Naive thymus-derived CD4-positive, alpha-beta T cell (primary cell): ENCODE measurements around the gene SLIT3. TPM values are rescaled to one million over a fixed set of nuclear protein-coding genes. Genes with fewer than 3 reads are reported as not detected.
A peak's percentile ranks its signal among the peaks of the same experiment; 100 is the strongest.

Source experiments
- ATAC-seq: fragments of 150-1000 bp; cut with Tn5 transposase; 2 replicates; pipeline ENCODE4 v1.10.0; 2021; ENCODE audit warnings: mild to moderate bottlenecking, moderate library complexity
- CTCF ChIA-PET: fragments of 350-600 bp; sonication (Branson Sonifier 250); formaldehyde crosslinking; loops from one replicate; lab custom pipeline; 2021; ENCODE audit warnings: antibody characterized with exemption; lab: Charles Lee
- POLR2A ChIA-PET: fragments of 350-600 bp; sonication (Branson Sonifier 250); formaldehyde crosslinking; loops from one replicate; lab custom pipeline; 2021; ENCODE audit warnings: antibody characterized with exemption, inconsistent platforms; lab: Charles Lee
- DNase-seq, 9 donors: peaks; one replicate each; pipeline versions ENCODE4 v3.0.0 to v3.0.0-alpha.2; 2020 to 2022; ENCODE audit warnings: mixed read lengths in 1 of 9
- H3K27ac ChIP-seq: one replicate; pipeline ENCODE4 v1.7.0; 2013; ENCODE audit warnings: mild to moderate bottlenecking, low read depth, low read length, moderate library complexity
- H3K27me3 ChIP-seq, 2 donors: one replicate each; pipeline ENCODE4 v1.7.0; 2013; ENCODE audit warnings: low read length in 2 of 2, mild to moderate bottlenecking in 2 of 2, moderate library complexity in 2 of 2; ENCODE audit not compliant: control insufficient read depth in 2 of 2, insufficient read depth in 2 of 2
- H3K36me3 ChIP-seq, 3 experiments: 1 replicate in 2 of 3; 2 replicates in 1 of 3; pipeline ENCODE4 v1.7.0; 2013; ENCODE audit warnings: low read length in 3 of 3, mild to moderate bottlenecking in 3 of 3, moderate library complexity in 1 of 3; ENCODE audit not compliant: insufficient read depth in 3 of 3, control insufficient read depth in 2 of 3
- H3K4me1 ChIP-seq, 2 donors: one replicate each; pipeline ENCODE4 v1.7.0; 2013; ENCODE audit warnings: low read length in 2 of 2, mild to moderate bottlenecking in 2 of 2, moderate library complexity in 1 of 2; ENCODE audit not compliant: control insufficient read depth in 2 of 2, insufficient read depth in 2 of 2
- H3K4me3 ChIP-seq: 2 replicates; pipeline ENCODE4 v1.7.0; 2013; ENCODE audit warnings: mild to moderate bottlenecking, low read length
- H3K9me3 ChIP-seq, 3 experiments: 1 replicate in 2 of 3; 2 replicates in 1 of 3; pipeline ENCODE4 v1.7.0; 2013; ENCODE audit warnings: low read length in 3 of 3; ENCODE audit not compliant: control insufficient read depth in 2 of 3
- H3K27ac Mint-ChIP-seq, 9 donors: one replicate each; pipeline ENCODE4 v1.8.0; 2020 to 2022; ENCODE audit warnings: mixed read lengths in 9 of 9, mild to moderate bottlenecking in 8 of 9, moderate library complexity in 5 of 9, inconsistent platforms in 2 of 9
- H3K27me3 Mint-ChIP-seq, 5 donors: one replicate each; pipeline ENCODE4 v1.8.0; 2021 to 2022; ENCODE audit warnings: mixed read lengths in 5 of 5, mild to moderate bottlenecking in 1 of 5
- H3K36me3 Mint-ChIP-seq, 5 donors: one replicate each; pipeline ENCODE4 v1.8.0; 2020 to 2022; ENCODE audit warnings: mixed read lengths in 5 of 5, mild to moderate bottlenecking in 3 of 5, inconsistent platforms in 1 of 5
- H3K4me1 Mint-ChIP-seq, 7 donors: one replicate each; pipeline ENCODE4 v1.8.0; 2020 to 2022; ENCODE audit warnings: mixed read lengths in 7 of 7, mild to moderate bottlenecking in 3 of 7, inconsistent platforms in 1 of 7
- H3K4me3 Mint-ChIP-seq, 10 donors: one replicate each; pipeline ENCODE4 v1.8.0; 2020 to 2022; ENCODE audit warnings: mild to moderate bottlenecking in 10 of 10, mixed read lengths in 10 of 10, moderate library complexity in 6 of 10, inconsistent platforms in 2 of 10
- H3K9me3 Mint-ChIP-seq, 11 donors: one replicate each; pipeline ENCODE4 v1.8.0; 2020 to 2022; ENCODE audit warnings: mixed read lengths in 11 of 11, mild to moderate bottlenecking in 4 of 11, inconsistent platforms in 1 of 11, moderate library complexity in 1 of 11
- intact Hi-C, 2 donors: fragments of 100-400 bp; cut with micrococcal nuclease; formaldehyde crosslinking; loops; one replicate each; pipeline ENCODE4 v1.15.1; 2023
- polyA plus RNA-seq, 2 donors: library from polyadenylated mRNA; unstranded; fragments of 300-500 nt; fragmentation: Illumina TruSeq; gene quantifications; one replicate each; pipeline ENCODE4 v1.2.3, GENCODE V29; 2021
- total RNA-seq, 6 experiments: library from RNA in 5 of 6; stranded (reverse) in 5 of 6; gene quantifications; 1 replicate in 5 of 6; 2 replicates in 1 of 6; pipeline ENCODE4 v1.2.3 and lab custom pipeline; 2021 to 2026

The SLIT3 gene
- total RNA-seq: under 1 TPM in 1 of 5 experiments, not detected in 4; 0.34 TPM
- not detected for polyA plus RNA-seq
- not detected for total RNA-seq (lab: John Stamatoyannopoulos, UW)

DNA sequence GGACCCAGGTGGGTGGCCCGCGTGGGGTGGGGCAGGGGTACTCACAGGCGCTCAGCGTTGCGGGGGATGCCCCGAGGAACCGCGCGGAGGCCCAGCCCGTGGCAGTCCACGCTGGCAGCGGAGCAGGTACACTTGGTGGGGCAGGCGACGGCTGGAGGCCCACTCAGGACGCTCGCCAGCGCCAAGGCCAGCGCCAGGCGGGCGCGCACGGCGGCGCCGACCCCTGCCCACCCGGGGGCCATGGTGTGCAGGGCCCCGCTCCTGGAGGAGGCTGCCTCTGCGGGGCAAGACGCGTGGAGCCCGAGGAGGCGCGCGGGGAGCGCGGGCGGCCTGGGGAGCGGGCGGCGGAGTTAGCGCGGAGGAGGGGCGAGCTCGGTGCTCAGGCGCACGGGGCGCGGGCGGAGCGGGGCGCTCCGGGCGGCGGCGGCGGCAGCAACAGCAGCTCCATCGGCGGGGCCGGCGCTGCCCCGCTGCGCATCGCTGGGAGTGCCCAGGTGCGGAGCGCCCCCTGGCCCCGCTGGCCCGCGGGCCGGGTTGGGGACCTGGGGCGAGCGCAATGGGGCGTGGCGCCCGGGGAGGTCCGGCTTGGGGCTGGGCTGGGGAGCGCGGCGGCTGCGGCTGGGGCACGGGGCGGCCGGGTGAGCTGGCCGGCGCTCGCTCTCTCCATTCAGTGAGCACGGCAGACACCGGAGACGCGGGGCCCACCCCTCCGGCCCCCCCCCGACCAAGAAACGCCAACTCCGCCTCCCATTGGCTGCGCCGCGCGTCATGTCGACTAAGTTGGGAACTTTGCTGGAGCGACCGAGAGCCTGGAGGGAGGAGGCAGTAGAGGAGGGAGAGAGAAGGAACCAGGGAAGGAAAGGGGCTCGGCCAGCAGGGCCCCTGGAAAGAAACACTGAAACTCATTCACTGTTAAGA, at the start of gene SLIT3:
Gene SLIT3, minus strand, starts transcription at position 672 of the 918 bp plus-strand sequence. Its CDS starts 430 bp downstream, at position 242.
- POLR2A ChIA-PET: no interaction called here
- Histone ChIP-seq H3K4me3 (no peak within 1 kb of the TSS), H3K9me3 (no peaks in the 10 kb centered on the region), H3K36me3 (no peaks in the 10 kb centered on the region), H3K27me3 (no peaks in the 10 kb centered on the region), H3K27ac (no peak within 1 kb of the TSS), H3K4me1 (no peaks in the 10 kb centered on the region)
- no peak for ATAC-seq
- peak within 1 kb of the TSS in 4 of 10 donors; percentile 12 to 58 (median 33) for H3K4me3 Mint-ChIP-seq
- H3K27me3 Mint-ChIP-seq: peaks cover 51 to 76% (median 55%) of the 10 kb centered on the region in 5 donors
- peaks cover 0 to 6% (median 0%) of the 10 kb centered on the region in 11 donors for H3K9me3 Mint-ChIP-seq
- no peak for DNase-seq
- H3K36me3 Mint-ChIP-seq: peaks cover 0 to 2% (median 0%) of the 10 kb centered on the region in 5 donors
- intact Hi-C loops: no loop called here
- peaks cover 9 to 20% (median 14%) of the 10 kb centered on the region in 7 donors for H3K4me1 Mint-ChIP-seq
- H3K27ac Mint-ChIP-seq: no peak within 1 kb of the TSS
- CTCF ChIA-PET: no interaction called here

DNA sequence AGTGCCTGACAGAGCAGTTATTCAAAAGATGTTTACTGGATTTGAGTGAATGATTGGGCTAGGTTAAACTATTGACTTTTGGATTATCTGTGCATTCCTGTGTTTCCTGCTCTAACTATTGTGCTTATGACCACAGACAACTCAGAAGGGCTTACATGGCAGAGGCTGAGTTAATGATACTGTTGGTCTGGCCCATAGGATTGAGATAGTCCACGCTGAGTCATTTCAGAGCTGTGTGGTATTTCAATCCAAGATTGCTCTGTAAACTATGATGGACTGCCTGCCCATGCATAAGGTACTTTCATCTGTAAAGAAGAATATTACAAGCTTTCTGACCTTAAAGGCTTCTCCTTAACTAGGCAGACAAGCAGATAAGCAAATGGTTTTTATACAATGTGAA, 49.1 kb upstream of the SLIT3 start:
- H3K36me3 Mint-ChIP-seq: no peaks in the 10 kb centered on the region
- Histone ChIP-seq H3K36me3 (no peaks in the 10 kb centered on the region), H3K27me3 (no peaks in the 10 kb centered on the region), H3K9me3 (no peaks in the 10 kb centered on the region), H3K4me1 (no peaks in the 10 kb centered on the region), H3K27ac (no peak overlapping the region), H3K4me3 (no peak overlapping the region)
- ChIA-PET POLR2A (no interaction called here), CTCF (no interaction called here)
- H3K4me3 Mint-ChIP-seq: no peak overlapping the region
- DNase-seq (no peak), ATAC-seq (no peak)
- intact Hi-C loops: no loop called here
- H3K9me3 Mint-ChIP-seq: no peaks in the 10 kb centered on the region
- H3K27ac Mint-ChIP-seq: no peak overlapping the region
- H3K4me1 Mint-ChIP-seq: peaks cover 0 to 1% (median 0%) of the 10 kb centered on the region in 7 donors
- peaks cover 4 to 38% (median 21%) of the 10 kb centered on the region in 5 donors for H3K27me3 Mint-ChIP-seq

DNA sequence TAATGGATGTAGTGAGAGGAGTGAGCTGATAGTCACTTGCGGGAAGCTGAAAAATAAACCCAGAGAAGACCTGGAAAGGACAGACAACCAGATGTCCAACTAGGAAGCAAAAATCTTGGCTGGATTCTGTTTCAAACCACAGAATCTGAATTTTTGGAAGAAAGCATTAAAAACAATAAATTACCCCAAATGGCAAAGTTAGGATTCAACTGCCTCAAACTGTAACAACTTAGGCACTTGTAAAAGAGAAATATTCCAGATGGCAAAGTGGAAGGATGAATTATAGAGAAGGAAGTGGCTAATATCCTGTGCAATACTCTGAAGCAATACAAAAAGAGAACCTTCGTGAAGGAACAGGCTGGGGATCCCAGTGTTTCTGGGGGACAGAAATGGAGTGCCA, 46.8 kb upstream of the SLIT3 start:
- intact Hi-C loops: no loop called here
- H3K4me1 ChIP-seq: no peaks in the 10 kb centered on the region
- H3K9me3 ChIP-seq: no peaks in the 10 kb centered on the region
- peaks cover 0 to 1% (median 0%) of the 10 kb centered on the region in 7 donors for H3K4me1 Mint-ChIP-seq
- no peaks in the 10 kb centered on the region for H3K36me3 ChIP-seq
- no peak overlapping the region for H3K4me3 ChIP-seq
- CTCF ChIA-PET: no interaction called here
- no peak for ATAC-seq
- POLR2A ChIA-PET: no interaction called here
- no peaks in the 10 kb centered on the region for H3K27me3 ChIP-seq
- H3K4me3 Mint-ChIP-seq: no peak overlapping the region
- no peak overlapping the region for H3K27ac ChIP-seq
- no peak for DNase-seq
- H3K36me3 Mint-ChIP-seq: no peaks in the 10 kb centered on the region
- no peak overlapping the region for H3K27ac Mint-ChIP-seq
- H3K27me3 Mint-ChIP-seq: peaks cover 4 to 58% (median 20%) of the 10 kb centered on the region in 5 donors
- peaks cover 0 to 3% (median 0%) of the 10 kb centered on the region in 11 donors for H3K9me3 Mint-ChIP-seq

DNA sequence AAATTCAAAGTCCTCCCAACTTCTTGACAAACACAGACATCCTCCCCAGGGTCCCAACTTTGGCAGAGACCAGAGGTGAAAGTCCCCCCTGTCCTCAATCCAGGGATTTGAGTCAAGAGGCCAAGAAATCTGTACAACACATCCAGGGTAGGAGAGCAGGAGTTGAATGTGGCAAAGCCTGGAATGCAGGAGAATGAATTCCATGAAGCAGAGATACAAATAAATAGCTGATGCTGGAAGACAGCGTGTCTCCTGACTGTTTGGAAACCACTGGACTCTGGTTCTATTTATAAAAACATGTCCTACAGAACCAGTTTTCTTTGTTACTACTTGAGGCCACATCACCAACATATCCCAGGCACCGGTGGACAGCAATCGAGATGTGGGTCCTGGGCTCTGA, 43.7 kb upstream of the SLIT3 start:
- Histone ChIP-seq H3K4me1 (no peaks in the 10 kb centered on the region), H3K9me3 (no peaks in the 10 kb centered on the region), H3K27me3 (no peaks in the 10 kb centered on the region), H3K4me3 (no peak overlapping the region), H3K27ac (no peak overlapping the region), H3K36me3 (no peaks in the 10 kb centered on the region)
- H3K27me3 Mint-ChIP-seq: peaks cover 4 to 48% (median 21%) of the 10 kb centered on the region in 5 donors
- H3K27ac Mint-ChIP-seq: no peak overlapping the region
- no peak for ATAC-seq
- intact Hi-C loops: no loop called here
- POLR2A ChIA-PET: no interaction called here
- CTCF ChIA-PET: no interaction called here
- no peaks in the 10 kb centered on the region for H3K36me3 Mint-ChIP-seq
- DNase-seq: no peak
- peaks cover 0 to 3% (median 0%) of the 10 kb centered on the region in 11 donors for H3K9me3 Mint-ChIP-seq
- peaks cover 0 to 1% (median 0%) of the 10 kb centered on the region in 7 donors for H3K4me1 Mint-ChIP-seq
- H3K4me3 Mint-ChIP-seq: no peak overlapping the region

DNA sequence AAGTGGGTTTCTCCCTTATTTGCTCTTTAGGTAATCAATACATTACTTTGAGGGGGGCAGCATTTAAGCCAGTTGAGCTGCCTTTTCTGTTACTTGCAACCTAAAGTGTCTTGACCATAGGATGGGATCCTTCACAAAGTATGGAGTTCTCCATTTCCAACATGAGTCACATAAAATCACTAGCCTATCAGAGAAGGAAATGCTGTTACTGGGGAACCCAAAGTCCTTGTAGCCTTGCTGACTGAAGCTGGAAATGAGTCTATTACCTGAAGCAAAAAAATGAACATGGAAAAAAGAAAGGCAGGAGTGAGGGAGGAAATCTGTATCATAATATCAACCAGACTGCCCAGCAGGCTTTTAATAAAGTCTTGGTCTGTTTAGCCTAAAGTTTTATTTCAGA, 42.8 kb upstream of the SLIT3 start:
- ATAC-seq: no peak
- Histone ChIP-seq H3K4me1 (no peaks in the 10 kb centered on the region), H3K4me3 (no peak overlapping the region), H3K36me3 (no peaks in the 10 kb centered on the region), H3K27ac (no peak overlapping the region), H3K27me3 (no peaks in the 10 kb centered on the region), H3K9me3 (no peaks in the 10 kb centered on the region)
- H3K27me3 Mint-ChIP-seq: peaks cover 4 to 48% (median 21%) of the 10 kb centered on the region in 5 donors
- DNase-seq: no peak
- POLR2A ChIA-PET: no interaction called here
- H3K36me3 Mint-ChIP-seq: no peaks in the 10 kb centered on the region
- peaks cover 0 to 1% (median 0%) of the 10 kb centered on the region in 7 donors for H3K4me1 Mint-ChIP-seq
- CTCF ChIA-PET: no interaction called here
- intact Hi-C loops: no loop called here
- no peak overlapping the region for H3K27ac Mint-ChIP-seq
- H3K4me3 Mint-ChIP-seq: no peak overlapping the region
- H3K9me3 Mint-ChIP-seq: peaks cover 0 to 3% (median 0%) of the 10 kb centered on the region in 11 donors

DNA sequence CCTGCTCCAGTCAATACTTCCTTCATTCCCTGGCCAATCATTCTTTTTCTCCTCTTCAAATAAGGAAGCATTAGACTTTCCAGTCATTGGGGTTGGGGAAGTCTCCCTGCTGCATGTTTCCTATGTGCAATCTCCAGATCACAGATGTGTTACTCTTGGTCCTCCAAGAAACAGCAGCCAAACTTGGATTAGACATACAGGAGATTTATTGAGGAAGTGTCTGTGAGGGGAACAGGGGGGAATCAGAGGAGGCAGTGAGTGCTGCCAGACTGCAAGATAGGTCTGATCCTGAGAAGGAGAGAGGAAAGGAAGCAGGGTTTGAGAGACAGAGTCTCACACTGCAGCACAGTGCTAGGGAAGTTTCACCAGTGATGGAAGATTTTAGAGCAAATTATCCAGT, 40.6 kb upstream of the SLIT3 start:
- H3K9me3 ChIP-seq: no peaks in the 10 kb centered on the region
- intact Hi-C loops: no loop called here
- Mint-ChIP-seq H3K36me3 (no peaks in the 10 kb centered on the region), H3K27me3 (peaks cover 0 to 36% (median 18%) of the 10 kb centered on the region in 5 donors), H3K4me1 (no peaks in the 10 kb centered on the region), H3K4me3 (no peak overlapping the region), H3K27ac (no peak overlapping the region), H3K9me3 (peaks cover 0 to 5% (median 0%) of the 10 kb centered on the region in 11 donors)
- CTCF ChIA-PET: no interaction called here
- POLR2A ChIA-PET: no interaction called here
- no peaks in the 10 kb centered on the region for H3K36me3 ChIP-seq
- H3K27ac ChIP-seq: no peak overlapping the region
- no peak overlapping the region for H3K4me3 ChIP-seq
- ATAC-seq (no peak), DNase-seq (no peak)
- H3K4me1 ChIP-seq: no peaks in the 10 kb centered on the region
- no peaks in the 10 kb centered on the region for H3K27me3 ChIP-seq
